ENCODE measurements around the gene CGREF1.
A peak's percentile ranks its signal among the peaks of the same experiment; 100 is the strongest.

- no peak for TF ChIP-seq CTCF (IDR thresholded peaks at IDR 0.05)
- peak in 1 of 2 donors; percentile 15 for TF ChIP-seq POLR2A (IDR thresholded peaks at IDR 0.05)
Observed at GRCh38 chr2:27118525-27119329, at the start of gene CGREF1.

Measured in uterus (tissue), 2 donors.